Adrenal gland (tissue), 5 donors: ENCODE results near the gene C1QL4.

ENCODE experiments used
- POLR2A ChIP-seq, 2 donors: fragments of 450-650 bp; IDR thresholded peaks; one replicate each; pipeline ENCODE4 v1.6.1; 2017; ENCODE audit warnings: antibody characterized with exemption in 2 of 2, mild to moderate bottlenecking in 2 of 2, moderate library complexity in 1 of 2
- TF ChIP-seq, protein P1 (sequence below), 6 experiments: fragments of 450-650 bp in 4 of 6; fragments of 200-600 bp in 2 of 6; sonication (generic) in 1 of 6; IDR thresholded peaks; 1 replicate in 5 of 6; 2 replicates in 1 of 6; pipeline versions ENCODE4 v1.5.1 to v1.8.0; 2016 to 2021; ENCODE audit warnings: antibody characterized with exemption in 6 of 6, mild to moderate bottlenecking in 2 of 6, moderate library complexity in 1 of 6
- donor health status: DM: no; HTN: no; CAD: no.

DNA sequence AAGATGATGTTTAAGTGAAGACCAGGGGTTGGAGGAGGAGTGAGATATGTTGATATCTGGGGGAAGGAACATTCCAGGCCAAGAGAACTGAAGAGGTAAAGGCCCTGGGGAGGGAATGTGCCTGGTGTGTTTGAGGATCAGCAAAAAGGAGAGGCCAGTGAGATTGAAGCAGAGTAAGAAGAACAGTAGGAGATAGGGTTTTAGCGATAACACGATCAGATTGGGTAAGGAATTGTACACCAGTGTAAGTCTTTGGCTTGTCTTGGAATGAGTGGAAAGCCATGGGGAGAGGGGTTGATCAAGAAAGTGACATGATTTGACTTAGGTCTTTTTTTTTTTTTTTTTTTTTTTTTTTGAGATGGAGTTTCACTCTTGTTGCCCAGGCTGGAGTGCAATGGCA lies 9.1 kb downstream of the C1QL4 start:
- TF ChIP-seq, protein P1, sequence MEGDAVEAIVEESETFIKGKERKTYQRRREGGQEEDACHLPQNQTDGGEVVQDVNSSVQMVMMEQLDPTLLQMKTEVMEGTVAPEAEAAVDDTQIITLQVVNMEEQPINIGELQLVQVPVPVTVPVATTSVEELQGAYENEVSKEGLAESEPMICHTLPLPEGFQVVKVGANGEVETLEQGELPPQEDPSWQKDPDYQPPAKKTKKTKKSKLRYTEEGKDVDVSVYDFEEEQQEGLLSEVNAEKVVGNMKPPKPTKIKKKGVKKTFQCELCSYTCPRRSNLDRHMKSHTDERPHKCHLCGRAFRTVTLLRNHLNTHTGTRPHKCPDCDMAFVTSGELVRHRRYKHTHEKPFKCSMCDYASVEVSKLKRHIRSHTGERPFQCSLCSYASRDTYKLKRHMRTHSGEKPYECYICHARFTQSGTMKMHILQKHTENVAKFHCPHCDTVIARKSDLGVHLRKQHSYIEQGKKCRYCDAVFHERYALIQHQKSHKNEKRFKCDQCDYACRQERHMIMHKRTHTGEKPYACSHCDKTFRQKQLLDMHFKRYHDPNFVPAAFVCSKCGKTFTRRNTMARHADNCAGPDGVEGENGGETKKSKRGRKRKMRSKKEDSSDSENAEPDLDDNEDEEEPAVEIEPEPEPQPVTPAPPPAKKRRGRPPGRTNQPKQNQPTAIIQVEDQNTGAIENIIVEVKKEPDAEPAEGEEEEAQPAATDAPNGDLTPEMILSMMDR (IDR thresholded peaks at IDR 0.05) = no peak
- TF ChIP-seq POLR2A (IDR thresholded peaks at IDR 0.05) = no peak
